Kidney epithelial cell (primary cell): ENCODE results near the gene TMEM9B. TPM values are rescaled to one million over a fixed set of nuclear protein-coding genes. Genes with fewer than 3 reads are reported as not detected.

Experiments used
- DNase-seq: peaks from one replicate; pipeline ENCODE4 v3.0.0-alpha.2; 2010; ENCODE audit warnings: low read depth
- H3K27me3 ChIP-seq: 2 replicates; pipeline ENCODE4 v1.6.0; 2011; ENCODE audit warnings: low read length; ENCODE audit not compliant: control insufficient read depth, insufficient read depth
- H3K36me3 ChIP-seq: 2 replicates; pipeline ENCODE4 v1.5.1; 2011; ENCODE audit warnings: low read length; ENCODE audit not compliant: control insufficient read depth, insufficient read depth
- H3K4me3 ChIP-seq: 2 replicates; pipeline ENCODE4 v1.5.1; 2011; ENCODE audit warnings: low read depth, mild to moderate bottlenecking, control low read depth, low read length
- total RNA-seq: library from RNA; depleted of rRNA; stranded (reverse); fragments of >200 nt; gene quantifications from 2 replicates; pipeline ENCODE4 v1.2.3, GENCODE V29; 2015
- TF ChIP-seq, protein P1 (sequence below): IDR thresholded peaks from 2 replicates; pipeline ENCODE4 v1.5.1; 2011; ENCODE audit warnings: mild to moderate bottlenecking, moderate library complexity, low read length, control low read depth, inconsistent platforms; ENCODE audit not compliant: insufficient read depth, poor library complexity, severe bottlenecking

TMEM9B gene
- total RNA-seq, 1 donor from 2014 or later: 51.4 TPM

DNA sequence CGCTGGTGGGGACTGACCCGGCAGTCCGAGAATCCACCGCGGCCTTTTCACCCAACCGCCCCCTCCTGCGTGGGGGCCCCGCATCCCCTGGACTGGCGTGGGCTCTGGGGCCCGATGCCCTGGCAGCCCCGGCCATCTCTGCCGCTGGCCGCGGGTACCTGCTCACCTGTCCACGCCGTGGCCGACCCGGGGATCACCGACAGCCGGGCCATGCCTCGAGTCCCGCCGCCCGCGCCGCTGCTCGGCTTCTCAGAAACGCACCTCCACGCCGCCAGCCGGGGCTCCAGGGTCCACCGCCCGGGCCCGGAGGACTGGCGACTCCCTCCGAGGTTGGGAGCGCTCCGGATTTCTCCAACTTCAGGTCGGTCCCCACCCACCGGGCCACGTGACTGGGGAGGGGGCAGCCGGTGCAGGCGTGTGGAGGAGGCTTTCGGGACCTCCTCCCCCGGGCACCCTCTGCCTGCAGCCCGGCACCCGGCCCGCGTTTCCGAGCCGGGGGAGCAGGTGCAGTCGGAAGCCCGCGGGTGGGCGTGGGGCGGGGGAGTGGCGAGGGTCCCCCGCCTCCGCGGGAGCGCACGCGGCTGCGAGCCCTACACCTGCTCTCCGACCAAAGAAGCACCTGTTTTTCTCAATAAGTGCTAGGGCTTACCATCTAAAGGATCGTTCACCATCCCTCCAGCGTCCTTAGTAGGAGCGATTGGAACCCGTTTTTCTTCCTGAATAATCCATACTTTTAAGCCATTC, 40.1 kb upstream of the TMEM9B start:
- H3K36me3 ChIP-seq: no peaks in the 10 kb centered on the region
- peaks cover 26% of the 10 kb centered on the region for H3K27me3 ChIP-seq
- H3K4me3 ChIP-seq: peak overlapping the region; percentile 40
- no peak for DNase-seq
- TF ChIP-seq, protein P1, sequence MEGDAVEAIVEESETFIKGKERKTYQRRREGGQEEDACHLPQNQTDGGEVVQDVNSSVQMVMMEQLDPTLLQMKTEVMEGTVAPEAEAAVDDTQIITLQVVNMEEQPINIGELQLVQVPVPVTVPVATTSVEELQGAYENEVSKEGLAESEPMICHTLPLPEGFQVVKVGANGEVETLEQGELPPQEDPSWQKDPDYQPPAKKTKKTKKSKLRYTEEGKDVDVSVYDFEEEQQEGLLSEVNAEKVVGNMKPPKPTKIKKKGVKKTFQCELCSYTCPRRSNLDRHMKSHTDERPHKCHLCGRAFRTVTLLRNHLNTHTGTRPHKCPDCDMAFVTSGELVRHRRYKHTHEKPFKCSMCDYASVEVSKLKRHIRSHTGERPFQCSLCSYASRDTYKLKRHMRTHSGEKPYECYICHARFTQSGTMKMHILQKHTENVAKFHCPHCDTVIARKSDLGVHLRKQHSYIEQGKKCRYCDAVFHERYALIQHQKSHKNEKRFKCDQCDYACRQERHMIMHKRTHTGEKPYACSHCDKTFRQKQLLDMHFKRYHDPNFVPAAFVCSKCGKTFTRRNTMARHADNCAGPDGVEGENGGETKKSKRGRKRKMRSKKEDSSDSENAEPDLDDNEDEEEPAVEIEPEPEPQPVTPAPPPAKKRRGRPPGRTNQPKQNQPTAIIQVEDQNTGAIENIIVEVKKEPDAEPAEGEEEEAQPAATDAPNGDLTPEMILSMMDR: no peak

DNA sequence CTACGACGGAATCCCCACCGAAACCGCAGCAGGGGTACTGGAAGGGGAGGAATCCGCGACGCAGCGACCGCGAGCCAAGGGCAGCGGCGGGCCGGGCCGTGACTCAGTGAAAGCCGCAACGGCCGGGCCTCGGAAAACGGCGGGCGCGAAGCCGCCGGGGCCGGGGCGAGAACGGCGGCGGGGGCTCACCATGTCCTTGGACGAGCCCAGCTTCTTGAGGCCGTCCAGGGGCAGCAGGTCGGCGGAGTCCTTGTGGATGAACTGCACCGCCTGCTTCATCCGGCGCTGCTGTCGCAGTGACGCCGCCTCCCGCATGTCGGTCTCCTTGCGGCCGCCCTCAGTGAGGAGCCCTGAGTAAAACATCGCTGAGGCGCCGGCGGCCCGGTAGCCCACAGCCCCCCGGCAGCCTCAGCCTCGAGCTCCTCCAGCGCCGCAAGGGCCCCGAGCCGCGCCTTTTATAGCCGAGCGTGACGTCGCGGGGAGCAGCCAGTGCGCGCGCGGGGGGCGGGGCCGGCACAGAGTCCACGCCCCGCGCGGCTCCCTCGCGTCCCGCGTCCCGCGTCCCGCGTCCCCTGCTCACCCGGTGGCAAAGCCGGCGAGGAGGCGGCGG, 39.4 kb upstream of the TMEM9B start, which contains the start of gene NRIP3:
TSS of gene NRIP3 (minus strand) at position 429 of the 610 bp plus-strand sequence. CDS start at position 363, 66 bp downstream.
- TF ChIP-seq, protein P1: no peak
- no peaks in the 10 kb centered on the region for H3K36me3 ChIP-seq
- peak within 1 kb of the TSS; percentile 40 for H3K4me3 ChIP-seq
- no peak for DNase-seq
- H3K27me3 ChIP-seq: peaks cover 26% of the 10 kb centered on the region

DNA sequence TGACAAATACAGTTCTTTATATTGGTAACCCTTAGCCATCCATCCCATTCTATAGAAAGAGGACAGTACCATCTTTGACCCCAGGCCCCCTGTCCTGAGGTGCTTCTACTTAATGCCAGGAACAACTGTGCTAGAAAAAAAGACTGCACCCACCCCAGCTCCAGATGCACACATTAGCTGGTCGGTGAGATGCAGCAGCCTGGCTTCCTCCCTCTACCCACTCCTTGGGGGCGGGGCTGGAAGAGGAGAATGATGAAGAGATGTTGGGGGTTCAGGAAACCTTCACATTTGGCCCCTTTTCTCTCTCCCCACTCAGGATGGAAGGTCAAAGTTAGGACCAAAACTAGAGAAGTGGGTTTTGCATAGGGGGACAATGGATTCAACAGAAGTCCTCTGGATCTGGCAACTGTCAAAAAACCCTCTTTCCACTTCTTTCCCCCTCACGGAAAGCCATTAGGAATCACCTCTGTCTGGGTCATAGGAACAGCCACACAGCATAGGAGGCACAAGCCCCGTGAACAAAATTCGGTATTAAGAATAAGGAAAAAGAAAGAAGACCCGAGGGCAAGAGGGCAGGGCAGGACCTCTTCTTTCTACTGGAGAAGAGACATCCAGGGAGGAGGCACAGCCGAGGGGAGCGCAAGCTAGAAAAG, 38.8 kb upstream of the TMEM9B start:
- no peak for DNase-seq

DNA sequence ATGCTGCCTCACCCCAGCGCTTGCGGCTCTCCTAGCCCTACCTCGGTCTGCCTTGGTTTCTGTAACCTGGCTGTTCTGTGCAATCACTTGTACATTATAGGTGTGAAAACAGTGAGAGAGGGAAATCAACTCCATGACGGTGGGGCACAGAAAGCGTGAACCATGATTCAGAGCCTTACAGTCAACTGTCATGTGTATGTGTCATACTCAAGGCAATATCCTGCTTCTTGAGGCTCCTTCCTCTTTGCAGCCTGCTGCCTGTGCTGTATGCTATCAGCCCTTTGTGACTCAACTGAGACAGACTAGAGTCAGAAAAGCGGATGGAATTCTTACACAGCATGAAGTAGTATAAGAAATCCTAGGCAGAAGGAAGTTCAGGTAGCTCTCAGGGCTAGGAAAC, 37.5 kb upstream of the TMEM9B start:
- peak; percentile 79 for DNase-seq
- no peak overlapping the region for H3K4me3 ChIP-seq

More for the DNA sequence above, 38.8 kb upstream of the TMEM9B start:
- H3K36me3 ChIP-seq: no peaks in the 10 kb centered on the region
- TF ChIP-seq, protein P1: no peak
- H3K4me3 ChIP-seq: peak overlapping the region; percentile 40
- peaks cover 26% of the 10 kb centered on the region for H3K27me3 ChIP-seq

DNA sequence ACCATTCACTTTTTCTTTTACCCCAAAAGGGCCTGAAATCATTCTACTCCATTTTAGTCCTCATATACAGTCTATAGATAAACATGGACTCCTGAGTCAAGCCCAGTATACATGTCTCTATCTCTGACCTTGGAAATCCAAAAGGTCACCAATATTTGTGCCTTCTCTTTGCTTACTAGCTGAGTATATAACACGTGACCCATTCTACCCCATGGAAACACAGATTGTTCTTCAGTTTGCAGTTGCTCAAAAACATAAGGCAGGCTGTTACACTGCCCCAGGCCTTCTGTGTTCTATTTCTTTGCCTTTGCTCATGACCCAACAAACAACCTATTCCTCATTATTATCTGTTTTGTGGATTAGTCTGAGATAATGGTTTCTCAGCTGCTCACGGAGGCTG, 33.8 kb upstream of the TMEM9B start:
- H3K27me3 ChIP-seq: no peaks in the 10 kb centered on the region
- no peak overlapping the region for H3K4me3 ChIP-seq
- no peak for DNase-seq
- no peaks in the 10 kb centered on the region for H3K36me3 ChIP-seq
- TF ChIP-seq, protein P1: no peak

More for the DNA sequence above, 37.5 kb upstream of the TMEM9B start:
- TF ChIP-seq, protein P1: no peak
- no peaks in the 10 kb centered on the region for H3K36me3 ChIP-seq
- H3K27me3 ChIP-seq: peaks cover 24% of the 10 kb centered on the region
